Upper lobe of left lung (tissue), 4 donors: ENCODE measurements around the gene HECTD4.

Source experiments
- CTCF ChIP-seq, 6 experiments: fragments of 450-650 bp in 4 of 6; fragments of 200-600 bp in 2 of 6; sonication (generic) in 2 of 6; IDR thresholded peaks; one replicate each; pipeline ENCODE4 v1.5.1; 2016 to 2019; ENCODE audit warnings: antibody characterized with exemption in 6 of 6
- EP300 ChIP-seq, 4 donors: sonication (generic); formaldehyde crosslinking; IDR thresholded peaks; one replicate each; pipeline ENCODE4 v1.5.1; 2017; ENCODE audit warnings: antibody characterized with exemption in 4 of 4, control low read depth in 2 of 4

- TF ChIP-seq CTCF (IDR thresholded peaks at IDR 0.05) (no peak), EP300 (IDR thresholded peaks at IDR 0.05) (no peak)
Observed at GRCh38 chr12:112308652-112309051, 73.6 kb downstream of the HECTD4 start.
